B cell (primary cell): Measurements from ENCODE around the gene CACNA2D3. TPM values are rescaled to one million over a fixed set of nuclear protein-coding genes. Genes with fewer than 3 reads are reported as not detected.

Experiments
- ATAC-seq: fragments of 200-7000 bp; cut with Tn5 transposase; one replicate; pipeline ENCODE4 v1.10.0; 2021; ENCODE audit warnings: low read depth, mild to moderate bottlenecking, moderate number of reproducible peaks, moderate library complexity
- CTCF ChIA-PET: fragments of 350-600 bp; sonication (Branson Sonifier 250); formaldehyde crosslinking; loops from one replicate; lab custom pipeline; 2021; ENCODE audit warnings: antibody characterized with exemption, inconsistent platforms; lab: Charles Lee
- POLR2A ChIA-PET: fragments of 350-600 bp; sonication (Branson Sonifier 250); formaldehyde crosslinking; loops from one replicate; lab custom pipeline; 2021; ENCODE audit warnings: antibody characterized with exemption; lab: Charles Lee
- DNase-seq: peaks from one replicate; pipeline ENCODE4 v3.0.0; 2013
- H2AFZ ChIP-seq: 2 replicates; pipeline ENCODE4 v1.6.1; 2012; ENCODE audit warnings: mild to moderate bottlenecking, low read depth, low read length; ENCODE audit not compliant: insufficient read depth, poor library complexity, severe bottlenecking
- H3K27ac ChIP-seq, 2 donors: 1 replicate in 1 of 2; 2 replicates in 1 of 2; pipeline ENCODE4 v1.5.1; 2012 to 2013; ENCODE audit warnings: low read length in 2 of 2, mild to moderate bottlenecking in 2 of 2, moderate library complexity in 1 of 2
- H3K27me3 ChIP-seq, 4 experiments: fragments of 200-600 bp in 1 of 4; sonication (generic) in 1 of 4; replicated peaks in 1 of 4; 1 replicate in 2 of 4; 2 replicates in 2 of 4; pipeline versions ENCODE4 v1.6.1 to v1.7.0; 2013 to 2016; ENCODE audit warnings: low read length in 3 of 4, mild to moderate bottlenecking in 2 of 4, mixed read lengths in 1 of 4, moderate library complexity in 1 of 4; ENCODE audit not compliant: insufficient read depth in 4 of 4, control insufficient read depth in 3 of 4; ENCODE audit errors: control extremely low read depth in 1 of 4
- H3K36me3 ChIP-seq, 2 experiments: replicated peaks in 1 of 2; 1 replicate in 1 of 2; 2 replicates in 1 of 2; pipeline versions ENCODE4 v1.6.1 to v1.7.1; 2013; ENCODE audit warnings: low read length in 1 of 2; ENCODE audit not compliant: insufficient read depth in 2 of 2, control insufficient read depth in 1 of 2; ENCODE audit errors: control extremely low read depth in 1 of 2, extremely low read depth in 1 of 2
- H3K4me1 ChIP-seq, 2 donors: fragments of 200-600 bp in 1 of 2; sonication (generic) in 1 of 2; 1 replicate in 1 of 2; 2 replicates in 1 of 2; pipeline versions ENCODE4 v1.5.1 to v1.6.1; 2013 to 2017; ENCODE audit warnings: low read length in 2 of 2; ENCODE audit not compliant: control insufficient read depth in 2 of 2, insufficient read depth in 2 of 2
- H3K4me2 ChIP-seq: replicated peaks from 2 replicates; pipeline ENCODE3; 2012; ENCODE audit warnings: mild to moderate bottlenecking, low read depth, low read length; ENCODE audit not compliant: poor library complexity, severe bottlenecking
- H3K4me3 ChIP-seq, 5 experiments: fragments of 200-600 bp in 1 of 5; sonication (generic) in 1 of 5; 1 replicate in 3 of 5; 2 replicates in 2 of 5; pipeline versions ENCODE4 v1.5.1 to v1.7.0; 2011 to 2016; ENCODE audit warnings: low read length in 4 of 5, mild to moderate bottlenecking in 4 of 5, low read depth in 2 of 5, control low read depth in 1 of 5, moderate library complexity in 1 of 5; ENCODE audit not compliant: insufficient read depth in 1 of 5; ENCODE audit errors: control extremely low read depth in 1 of 5, extremely low read depth in 1 of 5
- H3K79me2 ChIP-seq: fragments of 200-600 bp; sonication (generic); one replicate; pipeline ENCODE4 v1.6.0; 2016; ENCODE audit warnings: low read length; ENCODE audit not compliant: control insufficient read depth, insufficient read depth
- H3K9ac ChIP-seq: fragments of 200-600 bp; sonication (generic); 2 replicates; pipeline ENCODE4 v1.6.1; 2017; ENCODE audit warnings: mild to moderate bottlenecking, low read length, moderate library complexity
- H3K9me3 ChIP-seq, 3 donors: one replicate each; pipeline versions ENCODE4 v1.6.1 to v1.7.1; 2013; ENCODE audit warnings: low read length in 2 of 3; ENCODE audit not compliant: control insufficient read depth in 2 of 3, insufficient read depth in 1 of 3; ENCODE audit errors: control extremely low read depth in 1 of 3
- H4K20me1 ChIP-seq: 2 replicates; pipeline ENCODE4 v1.6.0; 2012; ENCODE audit warnings: mild to moderate bottlenecking, low read length; ENCODE audit not compliant: insufficient read depth, control insufficient read depth, poor library complexity, severe bottlenecking
- H3K27ac Mint-ChIP-seq: one replicate; pipeline ENCODE4 v1.8.0; 2021; ENCODE audit warnings: mixed read lengths
- H3K27me3 Mint-ChIP-seq: one replicate; pipeline ENCODE4 v1.8.0; 2021; ENCODE audit warnings: mixed read lengths
- H3K4me1 Mint-ChIP-seq: one replicate; pipeline ENCODE4 v1.8.0; 2021; ENCODE audit warnings: mixed read lengths
- H3K4me3 Mint-ChIP-seq: one replicate; pipeline ENCODE4 v1.8.0; 2021; ENCODE audit warnings: mixed read lengths
- H3K9me3 Mint-ChIP-seq: one replicate; pipeline ENCODE4 v1.8.0; 2022; ENCODE audit warnings: mixed read lengths; ENCODE audit not compliant: insufficient read depth
- CTCF ChIP-seq: fragments of 200-600 bp; IDR thresholded peaks from one replicate; pipeline ENCODE4 v1.8.0; 2022; ENCODE audit warnings: antibody characterized with exemption, mild to moderate bottlenecking
- EZH2 ChIP-seq: IDR thresholded peaks from 2 replicates; pipeline ENCODE4 v1.6.1; 2012; ENCODE audit warnings: borderline replicate concordance, low read depth, mild to moderate bottlenecking, moderate library complexity, low read length; ENCODE audit not compliant: insufficient read depth, poor library complexity, severe bottlenecking
- WGBS: methylation state at CpG from one replicate; pipeline ENCODE4 v1.1.5; 2013; ENCODE audit warnings: missing lambda C conversion rate; ENCODE audit not compliant: insufficient coverage; 5-methylcytosine and 5-hydroxymethylcytosine counted together
- intact Hi-C: fragments of 100-400 bp; cut with micrococcal nuclease; formaldehyde crosslinking; loops from one replicate; pipeline ENCODE4 v1.10.0; 2022
- polyA plus RNA-seq: library from polyadenylated mRNA; depleted of rRNA; stranded (reverse); fragments of >200 nt; gene quantifications from 2 replicates; pipeline ENCODE4 v1.2.3, GENCODE V29; 2012
- total RNA-seq, 2 donors: library from RNA; stranded (reverse); fragments of 120-200 nt in 1 of 2; gene quantifications; 1 replicate in 1 of 2; 2 replicates in 1 of 2; pipeline versions ENCODE4 v1.2.3 to v1.2.4, GENCODE V29; 2013 to 2022

Gene CACNA2D3
- total and polyA plus RNA-seq, 2 donors (not counting 1 experiment from before 2014, with no cell fraction given): not detected

- no peaks in the 10 kb centered on the region for H3K36me3 ChIP-seq
- Mint-ChIP-seq H3K4me1 (no peaks in the 10 kb centered on the region), H3K9me3 (peaks cover 7% of the 10 kb centered on the region), H3K27ac (no peak overlapping the region), H3K27me3 (no peaks in the 10 kb centered on the region), H3K4me3 (no peak overlapping the region)
- no peak overlapping the region for H2AFZ ChIP-seq
- CTCF ChIA-PET: no interaction called here
- ATAC-seq (no peak), DNase-seq (no peak)
- H3K4me3 ChIP-seq: no peak overlapping the region
- H3K79me2 ChIP-seq: no peaks in the 10 kb centered on the region
- TF ChIP-seq EZH2 (no peak), CTCF (no peak)
- no peak overlapping the region for H3K4me2 ChIP-seq
- H3K27ac ChIP-seq: no peak overlapping the region
- intact Hi-C loops: no loop called here
- no peaks in the 10 kb centered on the region for H4K20me1 ChIP-seq
- POLR2A ChIA-PET: no interaction called here
- no peaks in the 10 kb centered on the region for H3K9me3 ChIP-seq
- H3K9ac ChIP-seq: no peak overlapping the region
- H3K27me3 ChIP-seq: no peaks in the 10 kb centered on the region
- H3K4me1 ChIP-seq: no peaks in the 10 kb centered on the region
- WGBS: 88% methylated on average over 1 of the region's 4 CpGs
Observed at GRCh38 chr3:54556630-54557029, 434.3 kb downstream of the CACNA2D3 start.

- Histone ChIP-seq H3K9me3 (no peaks in the 10 kb centered on the region), H3K4me3 (no peak overlapping the region), H4K20me1 (no peaks in the 10 kb centered on the region), H3K9ac (no peak overlapping the region), H3K79me2 (no peaks in the 10 kb centered on the region), H3K27me3 (no peaks in the 10 kb centered on the region), H3K27ac (no peak overlapping the region), H3K4me1 (no peaks in the 10 kb centered on the region), H3K4me2 (no peak overlapping the region), H3K36me3 (no peaks in the 10 kb centered on the region), H2AFZ (no peak overlapping the region)
- ATAC-seq: no peak
- 99% methylated on average over 7 of the region's 12 CpGs for WGBS
- Mint-ChIP-seq H3K27ac (no peak overlapping the region), H3K4me3 (no peak overlapping the region), H3K27me3 (no peaks in the 10 kb centered on the region), H3K9me3 (peaks cover 7% of the 10 kb centered on the region), H3K4me1 (no peaks in the 10 kb centered on the region)
- DNase-seq: no peak
- intact Hi-C loops: no loop called here
- TF ChIP-seq EZH2: no peak
- TF ChIP-seq CTCF: no peak
- POLR2A ChIA-PET: no interaction called here
- CTCF ChIA-PET: no interaction called here
Observed at GRCh38 chr3:54557538-54558428, 435.4 kb downstream of the CACNA2D3 start.
